GM12892 (cell line): ENCODE measurements around the gene SSR4.

ENCODE experiments used
- POLR2A ChIP-seq: IDR thresholded peaks from 2 replicates; pipeline ENCODE4 v1.6.1; 2011; ENCODE audit warnings: low read depth, low read length, control low read depth
- POLR2AphosphoS5 ChIP-seq: IDR thresholded peaks from 2 replicates; pipeline ENCODE4 v1.6.1; 2011; ENCODE audit warnings: low read depth, low read length, control low read depth

DNA sequence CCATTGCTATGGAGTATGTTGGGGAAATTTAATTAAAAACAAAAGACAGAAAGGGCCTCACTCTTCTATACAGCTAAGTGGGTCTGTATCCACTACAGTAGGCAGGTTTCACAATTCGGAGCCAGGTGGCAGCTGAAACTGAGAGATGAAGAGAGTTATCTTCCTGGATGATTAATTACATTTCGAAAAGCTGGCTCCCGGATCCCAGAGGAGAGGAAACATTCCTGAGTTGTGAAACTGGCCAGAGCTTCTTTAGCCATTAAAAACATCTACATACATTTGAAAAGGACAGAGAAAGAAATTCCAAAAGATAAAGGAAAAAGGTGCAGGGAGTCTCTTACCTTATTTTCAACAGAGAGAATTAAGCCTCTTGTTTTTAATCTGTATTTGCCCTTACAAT, 51.4 kb downstream of the SSR4 start:
- TF ChIP-seq POLR2AphosphoS5 (no peak), POLR2A (no peak)
